Testis (tissue), 3 donors: ENCODE data around the gene TMEM253. TPM values are rescaled to one million over a fixed set of nuclear protein-coding genes. Genes with fewer than 3 reads are reported as not detected.

ENCODE experiments used
- DNase-seq: peaks from one replicate; pipeline ENCODE4 v3.0.0-alpha.2; 2019
- H3K27ac ChIP-seq, 2 donors: fragments of 200-600 bp; sonication (generic); one replicate each; pipeline ENCODE4 v1.5.1; 2019
- H3K27me3 ChIP-seq: fragments of 200-600 bp; sonication (generic); one replicate; pipeline ENCODE4 v1.5.1; 2019
- H3K36me3 ChIP-seq: fragments of 200-600 bp; sonication (generic); one replicate; pipeline ENCODE4 v1.5.1; 2017; ENCODE audit warnings: low read depth; ENCODE audit errors: missing control alignments
- H3K4me1 ChIP-seq: fragments of 200-600 bp; sonication (generic); one replicate; pipeline ENCODE4 v1.5.1; 2019
- H3K4me3 ChIP-seq, 2 donors: fragments of 200-600 bp; sonication (generic); one replicate each; pipeline ENCODE4 v1.5.1; 2017 to 2019
- H3K9me3 ChIP-seq: fragments of 200-600 bp; sonication (generic); one replicate; pipeline ENCODE4 v1.5.1; 2017
- POLR2A ChIP-seq: fragments of 450-650 bp; IDR thresholded peaks from one replicate; pipeline ENCODE4 v1.6.1; 2017; ENCODE audit warnings: antibody characterized with exemption, mild to moderate bottlenecking, moderate library complexity
- WGBS, 2 donors: methylation state at CpG; one replicate each; pipeline ENCODE4 v1.1.5; 2018; 5-methylcytosine and 5-hydroxymethylcytosine counted together
- intact Hi-C: fragments of 100-400 bp; cut with DNase I; formaldehyde crosslinking; loops from one replicate; pipeline ENCODE4 v1.15.1; 2023; ENCODE audit warnings: low total_unique reads
- polyA plus RNA-seq: library from polyadenylated mRNA; stranded (reverse); fragments of 350-450 nt; fragmentation: Illumina TruSeq; extraction: RNeasy Lipid Tissue Mini Kit (QIAGEN cat#74804); gene quantifications from one replicate; pipeline ENCODE4 v1.2.3, GENCODE V29; 2014; ENCODE audit warnings: low read depth, low replicate concordance; ENCODE audit not compliant: insufficient read depth
- total RNA-seq, 2 donors: library from RNA; depleted of rRNA; stranded (reverse); fragments of >200 nt; gene quantifications; one replicate each; pipeline ENCODE4 v1.2.3, GENCODE V29; 2016
- TF ChIP-seq, protein P1 (sequence below), 3 experiments: fragments of 450-650 bp in 2 of 3; fragments of 200-600 bp in 1 of 3; sonication (generic) in 1 of 3; IDR thresholded peaks; one replicate each; pipeline ENCODE4 v1.5.1; 2016 to 2019; ENCODE audit warnings: antibody characterized with exemption in 3 of 3, mild to moderate bottlenecking in 2 of 3, moderate library complexity in 1 of 3

Gene TMEM253
- total and polyA plus RNA-seq, 3 donors from 2014 or later, result 0.50 to 0.65 TPM; not detected in 1

DNA sequence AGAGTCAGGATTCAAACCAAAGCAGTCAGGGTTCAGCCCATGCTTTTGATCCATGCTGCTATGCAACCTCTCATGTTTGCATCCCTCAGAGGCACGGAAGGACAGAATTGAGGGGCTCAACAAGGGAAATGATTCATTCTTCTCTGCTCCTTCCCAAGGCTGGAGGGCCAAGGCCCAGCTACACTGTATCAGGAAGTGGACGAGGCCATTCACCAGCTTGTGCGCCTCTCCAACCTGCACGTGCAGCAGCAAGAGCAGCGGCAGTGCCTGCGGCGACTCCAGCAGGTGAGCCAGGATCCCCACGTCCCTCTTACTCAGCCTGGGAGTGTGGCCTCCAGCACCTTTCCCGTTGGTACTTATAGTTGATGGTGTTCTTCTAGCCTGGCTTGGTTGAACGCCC is 22.1 kb upstream of the TMEM253 start:
- Histone ChIP-seq H3K4me1 (no peaks in the 10 kb centered on the region), H3K27ac (no peak overlapping the region), H3K27me3 (no peaks in the 10 kb centered on the region), H3K36me3 (no peaks in the 10 kb centered on the region), H3K9me3 (no peaks in the 10 kb centered on the region), H3K4me3 (no peak overlapping the region)
- intact Hi-C loops, result no loop called here
- 76 to 86% methylated on average over 10 of the region's 10 CpGs for WGBS, 2 donors
- no peak for TF ChIP-seq POLR2A
- TF ChIP-seq, protein P1, sequence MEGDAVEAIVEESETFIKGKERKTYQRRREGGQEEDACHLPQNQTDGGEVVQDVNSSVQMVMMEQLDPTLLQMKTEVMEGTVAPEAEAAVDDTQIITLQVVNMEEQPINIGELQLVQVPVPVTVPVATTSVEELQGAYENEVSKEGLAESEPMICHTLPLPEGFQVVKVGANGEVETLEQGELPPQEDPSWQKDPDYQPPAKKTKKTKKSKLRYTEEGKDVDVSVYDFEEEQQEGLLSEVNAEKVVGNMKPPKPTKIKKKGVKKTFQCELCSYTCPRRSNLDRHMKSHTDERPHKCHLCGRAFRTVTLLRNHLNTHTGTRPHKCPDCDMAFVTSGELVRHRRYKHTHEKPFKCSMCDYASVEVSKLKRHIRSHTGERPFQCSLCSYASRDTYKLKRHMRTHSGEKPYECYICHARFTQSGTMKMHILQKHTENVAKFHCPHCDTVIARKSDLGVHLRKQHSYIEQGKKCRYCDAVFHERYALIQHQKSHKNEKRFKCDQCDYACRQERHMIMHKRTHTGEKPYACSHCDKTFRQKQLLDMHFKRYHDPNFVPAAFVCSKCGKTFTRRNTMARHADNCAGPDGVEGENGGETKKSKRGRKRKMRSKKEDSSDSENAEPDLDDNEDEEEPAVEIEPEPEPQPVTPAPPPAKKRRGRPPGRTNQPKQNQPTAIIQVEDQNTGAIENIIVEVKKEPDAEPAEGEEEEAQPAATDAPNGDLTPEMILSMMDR (IDR thresholded peaks at IDR 0.05), result no peak
- DNase-seq, result no peak

DNA sequence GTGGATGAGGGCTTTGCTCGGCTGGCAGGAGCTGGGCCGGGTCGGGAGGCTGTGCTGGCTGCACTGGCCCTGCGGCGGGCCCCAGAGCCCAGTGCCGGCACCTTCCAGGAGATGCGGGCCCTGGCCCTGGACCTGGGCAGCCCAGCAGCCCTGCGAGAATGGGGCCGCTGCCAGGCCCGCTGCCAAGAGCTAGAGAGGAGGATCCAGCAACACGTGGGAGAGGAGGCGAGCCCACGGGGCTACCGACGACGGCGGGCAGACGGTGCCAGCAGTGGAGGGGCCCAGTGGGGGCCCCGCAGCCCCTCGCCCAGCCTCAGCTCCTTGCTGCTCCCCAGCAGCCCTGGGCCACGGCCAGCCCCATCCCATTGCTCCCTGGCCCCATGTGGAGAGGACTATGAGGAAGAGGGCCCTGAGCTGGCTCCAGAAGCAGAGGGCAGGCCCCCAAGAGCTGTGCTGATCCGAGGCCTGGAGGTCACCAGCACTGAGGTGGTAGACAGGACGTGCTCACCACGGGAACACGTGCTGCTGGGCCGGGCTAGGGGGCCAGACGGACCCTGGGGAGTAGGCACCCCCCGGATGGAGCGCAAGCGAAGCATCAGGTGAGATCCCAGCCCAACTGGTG is 19.2 kb upstream of the TMEM253 start:
- Histone ChIP-seq H3K36me3 (no peaks in the 10 kb centered on the region), H3K27ac (no peak overlapping the region), H3K9me3 (no peaks in the 10 kb centered on the region), H3K27me3 (no peaks in the 10 kb centered on the region), H3K4me1 (no peaks in the 10 kb centered on the region), H3K4me3 (no peak overlapping the region)
- no peak for DNase-seq
- WGBS, 2 donors, result 85 to 100% methylated on average over 1 to 29 of the region's 30 CpGs
- intact Hi-C loops, result no loop called here
- TF ChIP-seq, protein P1 (IDR thresholded peaks at IDR 0.05), result no peak
- TF ChIP-seq POLR2A, result no peak

DNA sequence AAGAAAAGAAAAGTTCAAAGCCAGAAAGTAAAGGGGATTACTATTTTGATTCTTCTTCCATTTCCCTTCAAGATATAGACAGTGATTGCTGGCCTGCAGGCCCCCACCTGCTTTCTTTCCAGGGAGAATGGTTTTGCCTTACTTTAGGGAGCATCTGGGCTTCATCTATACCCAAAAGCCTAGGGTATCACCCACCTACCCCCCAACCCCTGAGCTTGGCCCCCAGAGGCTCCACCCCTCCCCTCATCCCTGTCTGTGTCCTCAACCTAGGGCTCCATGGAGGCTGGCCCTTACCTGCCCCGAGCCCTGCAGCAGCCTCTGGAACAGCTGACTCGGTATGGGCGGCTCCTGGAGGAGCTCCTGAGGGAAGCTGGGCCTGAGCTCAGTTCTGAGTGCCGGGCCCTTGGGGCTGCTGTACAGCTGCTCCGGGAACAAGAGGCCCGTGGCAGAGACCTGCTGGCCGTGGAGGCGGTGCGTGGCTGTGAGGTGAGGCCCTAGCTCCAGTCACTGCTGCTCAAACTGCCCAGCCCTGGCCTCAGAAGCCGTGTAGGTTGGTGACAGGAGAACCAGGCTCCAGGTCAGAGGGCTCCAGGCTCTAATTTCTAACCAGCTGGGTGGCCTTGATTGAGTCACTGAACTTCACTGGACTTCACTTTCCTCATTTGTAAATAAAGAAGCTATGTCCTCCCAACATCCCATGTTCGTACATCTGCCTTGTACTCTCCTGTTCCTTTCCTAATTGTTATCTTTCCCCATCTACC is 17.1 kb upstream of the TMEM253 start:
- intact Hi-C loops, result no loop called here
- WGBS, 2 donors, result 78 to 89% methylated on average over 5 to 11 of the region's 11 CpGs
- no peaks in the 10 kb centered on the region for H3K27me3 ChIP-seq
- no peak overlapping the region for H3K27ac ChIP-seq
- no peaks in the 10 kb centered on the region for H3K4me1 ChIP-seq
- TF ChIP-seq, protein P1 (IDR thresholded peaks at IDR 0.05), result no peak
- no peak for TF ChIP-seq POLR2A
- DNase-seq, result no peak
- H3K9me3 ChIP-seq, result no peaks in the 10 kb centered on the region
- no peak overlapping the region for H3K4me3 ChIP-seq
- no peaks in the 10 kb centered on the region for H3K36me3 ChIP-seq

DNA sequence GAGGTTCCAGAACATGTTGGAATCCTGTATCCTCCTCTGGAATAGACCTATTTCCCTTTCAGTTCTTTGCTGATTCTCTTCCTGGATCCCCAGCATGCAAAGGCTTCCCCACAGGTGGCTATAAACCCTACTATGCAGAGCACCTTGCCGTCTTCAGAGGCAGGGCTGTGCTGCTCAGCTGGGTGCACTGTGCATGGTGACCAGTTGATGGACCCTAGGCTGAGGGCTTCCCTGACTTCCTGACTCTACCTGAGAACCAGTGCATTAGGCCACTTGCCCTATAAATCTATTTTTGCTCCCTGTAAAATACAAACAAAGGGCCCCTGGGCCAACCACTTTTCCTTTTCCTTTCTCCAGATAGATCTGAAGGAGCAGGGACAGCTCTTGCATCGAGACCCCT is 16.5 kb upstream of the TMEM253 start:
- 84 to 96% methylated on average over 2 of the region's 2 CpGs for whole genome bisulfite sequencing, 2 donors
- H3K4me1 ChIP-seq, result no peaks in the 10 kb centered on the region
- no peak for DNase-seq
- H3K27ac ChIP-seq, result no peak overlapping the region
- no peaks in the 10 kb centered on the region for H3K36me3 ChIP-seq
- H3K9me3 ChIP-seq, result no peaks in the 10 kb centered on the region
- intact Hi-C loops, result no loop called here
- H3K27me3 ChIP-seq, result no peaks in the 10 kb centered on the region
- H3K4me3 ChIP-seq, result no peak overlapping the region
- no peak for TF ChIP-seq POLR2A
- TF ChIP-seq, protein P1 (IDR thresholded peaks at IDR 0.05), result no peak
